ENCODE measurements around the gene SRRM4.

DNA sequence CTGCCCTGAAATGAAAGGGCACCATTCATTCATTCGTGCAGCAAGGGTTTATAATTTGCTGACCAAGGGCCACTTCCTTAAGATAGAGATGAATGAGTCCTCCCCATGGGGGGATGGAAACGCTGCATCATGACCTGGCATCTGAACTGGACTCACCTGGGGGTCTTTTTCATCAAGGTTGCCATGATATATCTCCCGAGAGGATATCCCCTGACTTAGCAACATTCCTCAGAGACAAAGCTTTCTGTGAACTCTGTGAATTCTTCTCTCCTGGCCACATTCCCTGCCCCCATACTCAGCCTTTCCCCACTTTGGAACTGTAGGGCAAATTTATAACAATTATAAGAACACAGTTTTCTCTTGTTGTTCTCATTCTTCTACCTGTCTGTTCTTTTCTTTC is 30.8 kb downstream of the SRRM4 start:
- TF ChIP-seq, protein P1, sequence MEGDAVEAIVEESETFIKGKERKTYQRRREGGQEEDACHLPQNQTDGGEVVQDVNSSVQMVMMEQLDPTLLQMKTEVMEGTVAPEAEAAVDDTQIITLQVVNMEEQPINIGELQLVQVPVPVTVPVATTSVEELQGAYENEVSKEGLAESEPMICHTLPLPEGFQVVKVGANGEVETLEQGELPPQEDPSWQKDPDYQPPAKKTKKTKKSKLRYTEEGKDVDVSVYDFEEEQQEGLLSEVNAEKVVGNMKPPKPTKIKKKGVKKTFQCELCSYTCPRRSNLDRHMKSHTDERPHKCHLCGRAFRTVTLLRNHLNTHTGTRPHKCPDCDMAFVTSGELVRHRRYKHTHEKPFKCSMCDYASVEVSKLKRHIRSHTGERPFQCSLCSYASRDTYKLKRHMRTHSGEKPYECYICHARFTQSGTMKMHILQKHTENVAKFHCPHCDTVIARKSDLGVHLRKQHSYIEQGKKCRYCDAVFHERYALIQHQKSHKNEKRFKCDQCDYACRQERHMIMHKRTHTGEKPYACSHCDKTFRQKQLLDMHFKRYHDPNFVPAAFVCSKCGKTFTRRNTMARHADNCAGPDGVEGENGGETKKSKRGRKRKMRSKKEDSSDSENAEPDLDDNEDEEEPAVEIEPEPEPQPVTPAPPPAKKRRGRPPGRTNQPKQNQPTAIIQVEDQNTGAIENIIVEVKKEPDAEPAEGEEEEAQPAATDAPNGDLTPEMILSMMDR (IDR thresholded peaks at IDR 0.05): no peak
- TF ChIP-seq POLR2A (IDR thresholded peaks at IDR 0.05): no peak

Data from uterus (tissue), 2 donors.